ENCODE data around the gene WASL.

Gene WASL

GRCh38 chr7:123751821-123752220 lies 3.0 kb upstream of the WASL start:
- H3K27me3 ChIP-seq (replicated peaks; ENCODE audit: control insufficient read depth, insufficient read depth, low read length), result no peaks in the 10 kb centered on the region
- no peaks in the 10 kb centered on the region for H3K36me3 ChIP-seq (ENCODE audit: control insufficient read depth, insufficient read depth, low read length)
- TF ChIP-seq CTCF (IDR thresholded peaks at IDR 0.05; ENCODE audit: insufficient read depth, low read length, poor library complexity, severe bottlenecking), result no peak
- H3K4me3 ChIP-seq (replicated peaks; ENCODE audit: low read depth, low read length), result no peak overlapping the region
- no peak for DNase-seq (ENCODE audit: extremely low read depth, insufficient read length)

GRCh38 chr7:123750389-123751230 lies 1.8 kb upstream of the WASL start:
- DNase-seq (ENCODE audit: extremely low read depth, insufficient read length), result no peak
- Histone ChIP-seq H3K36me3 (ENCODE audit: control insufficient read depth, insufficient read depth, low read length) (no peaks in the 10 kb centered on the region), H3K4me3 (replicated peaks; ENCODE audit: low read depth, low read length) (no peak overlapping the region), H3K27me3 (replicated peaks; ENCODE audit: control insufficient read depth, insufficient read depth, low read length) (no peaks in the 10 kb centered on the region)
- TF ChIP-seq CTCF (IDR thresholded peaks at IDR 0.05; ENCODE audit: insufficient read depth, low read length, poor library complexity, severe bottlenecking), result no peak

- H3K4me3 ChIP-seq (replicated peaks; ENCODE audit: low read depth, low read length), result peak overlapping the region; percentile 97
- H3K27me3 ChIP-seq (replicated peaks; ENCODE audit: control insufficient read depth, insufficient read depth, low read length), result no peaks in the 10 kb centered on the region
- no peak for DNase-seq (ENCODE audit: extremely low read depth, insufficient read length)
- H3K36me3 ChIP-seq (ENCODE audit: control insufficient read depth, insufficient read depth, low read length), result no peaks in the 10 kb centered on the region
- TF ChIP-seq CTCF (IDR thresholded peaks at IDR 0.05; ENCODE audit: insufficient read depth, low read length, poor library complexity, severe bottlenecking), result no peak
Observed at GRCh38 chr7:123749537-123749857, 694 bp upstream of the WASL start.

- no peak for TF ChIP-seq CTCF (IDR thresholded peaks at IDR 0.05; ENCODE audit: insufficient read depth, low read length, poor library complexity, severe bottlenecking)
- DNase-seq (ENCODE audit: extremely low read depth, insufficient read length), result peak; percentile 62
- H3K36me3 ChIP-seq (ENCODE audit: control insufficient read depth, insufficient read depth, low read length), result no peaks in the 10 kb centered on the region
- no peaks in the 10 kb centered on the region for H3K27me3 ChIP-seq (replicated peaks; ENCODE audit: control insufficient read depth, insufficient read depth, low read length)
- peak overlapping the region; percentile 97 for H3K4me3 ChIP-seq (replicated peaks; ENCODE audit: low read depth, low read length)
Observed at GRCh38 chr7:123748171-123748733, 551 bp downstream of the WASL start.

- H3K27me3 ChIP-seq (replicated peaks; ENCODE audit: control insufficient read depth, insufficient read depth, low read length), result no peaks in the 10 kb centered on the region
- TF ChIP-seq CTCF (IDR thresholded peaks at IDR 0.05; ENCODE audit: insufficient read depth, low read length, poor library complexity, severe bottlenecking), result no peak
- H3K4me3 ChIP-seq (replicated peaks; ENCODE audit: low read depth, low read length), result peak overlapping the region; percentile 97
- no peaks in the 10 kb centered on the region for H3K36me3 ChIP-seq (ENCODE audit: control insufficient read depth, insufficient read depth, low read length)
- DNase-seq (ENCODE audit: extremely low read depth, insufficient read length), result peak; percentile 26
Observed at GRCh38 chr7:123747620-123748141, 1.1 kb downstream of the WASL start.
